ENCODE data around the gene NXPE4. TPM values are rescaled to one million over a fixed set of nuclear protein-coding genes. Genes with fewer than 3 reads are reported as not detected.
"Not testable (repeated sequence)": the region's sequence is repeated elsewhere in the genome, so short reads cannot be mapped to it uniquely, and the experiment has no call there.

Gene NXPE4
- not detected in 2 replicates for total RNA-seq (2011; cell fraction: chromatin; rRNA removed; ENCODE audit: low replicate concordance)
- total RNA-seq (2011; cell fraction: nucleolus; rRNA removed) = not detected in 2 replicates
- total RNA-seq (2011; cell fraction: nucleoplasm; rRNA removed) = not detected in 2 replicates
- total RNA-seq (2014; rRNA removed) = not detected in 2 replicates
- not detected in 2 replicates for total RNA-seq (2014; rRNA removed; fragmentation: Illumina TruSeq; extraction: Trizol)
- total RNA-seq (2015; rRNA removed; fragmentation: Illumina TruSeq; extraction: Trizol) = not detected in 2 replicates
- total RNA-seq (2021) = not detected in 2 replicates
- not detected in 2 replicates for polyA plus RNA-seq (2011; rRNA removed)
- polyA plus RNA-seq (2011; cell fraction: cytosol; rRNA removed) = not detected in 2 replicates
- polyA plus RNA-seq (2011; cell fraction: nucleus; rRNA removed) = not detected in 2 replicates
- polyA plus RNA-seq (2012) = not detected in 2 replicates
- polyA plus RNA-seq (2014; fragmentation: Illumina TruSeq; extraction: Trizol) = not detected in 2 replicates
- polyA plus RNA-seq (2014; fragmentation: Nextera tagmentation; extraction: Ambion mirVana) = not detected
- not detected in 2 replicates for polyA plus RNA-seq (2014; rRNA removed)
- not detected in 2 replicates for polyA minus RNA-seq (2011; rRNA and poly(A)+ RNA removed)
- not detected in 2 replicates for polyA minus RNA-seq (2011; cell fraction: cytosol; rRNA and poly(A)+ RNA removed)
- not detected in 2 replicates for polyA minus RNA-seq (2011; cell fraction: nucleus; rRNA and poly(A)+ RNA removed)
- Bru-seq, nascent RNA = not detected
- BruChase-seq, experiment 1, labeled RNA remaining after a 2-hour chase = not detected
- BruChase-seq, experiment 2, labeled RNA remaining after a 6-hour chase = not detected
- long read RNA-seq, experiment 1 = 0 reads
- long read RNA-seq, experiment 2 = 0 reads
- long read RNA-seq, experiment 3 = 0 reads

- no peaks in the 10 kb centered on the region for H3K9me3 ChIP-seq (replicated peaks; ENCODE audit: control insufficient read depth, insufficient read depth, low read depth, low read length)
- DNase-seq (ENCODE audit: extremely low read depth in 1 of 4, low spot score in 3 of 4) (no peak), ATAC-seq (no peak), FAIRE-seq (no peak)
- in situ Hi-C loops (cut with MboI) = loop anchor here (10.0 kb wide), 1 partner anchor 139 kb away; no protein-coding TSS in a partner anchor
- H2AFZ ChIP-seq (ENCODE audit: low read depth, low read length) = no peak within 1 kb of the TSS
- no peak within 1 kb of the TSS for H3K9ac ChIP-seq (ENCODE audit: insufficient read depth in 1 of 2, low read depth in 2 of 2, low read length in 2 of 2)
- TF ChIP-seq FOXK2 (conservative IDR thresholded peaks at IDR 0.05 in 1 of 2, IDR thresholded peaks at IDR 0.05 in 1 of 2; ENCODE audit: low read depth in 2 of 2) (no peak), DMBX1 (CRISPR knock-in tag; IDR thresholded peaks at IDR 0.05; ENCODE audit: borderline replicate concordance) (no peak), HDAC1 (IDR thresholded peaks at IDR 0.05) (no peak)
- no peak within 1 kb of the TSS for H3K4me3 ChIP-seq
- no peaks in the 10 kb centered on the region for H3K36me3 ChIP-seq (ENCODE audit: control insufficient read depth, insufficient read depth, low read length)
- no peaks in the 10 kb centered on the region for H3K4me1 ChIP-seq (replicated peaks in 1 of 2; ENCODE audit: control insufficient read depth in 2 of 2, insufficient read depth in 2 of 2, low read length in 2 of 2)
- H4K20me1 ChIP-seq (replicated peaks; ENCODE audit: control insufficient read depth, insufficient read depth, low read length) = no peaks in the 10 kb centered on the region
- BruUV-seq (replicated peaks) = no TSS peak
- H3K4me2 ChIP-seq (ENCODE audit: insufficient read depth, low read length) = no peak within 1 kb of the TSS
- intact Hi-C loops (cut with micrococcal nuclease) = no loop called here
- 0% methylated on average over 2 of the region's 2 CpGs for WGBS (ENCODE audit: insufficient coverage, low coverage, missing lambda C conversion rate)
- no peaks in the 10 kb centered on the region for H3K79me2 ChIP-seq (ENCODE audit: control insufficient read depth, insufficient read depth, low read length)
- no peaks in the 10 kb centered on the region; a peak in 1 of 5 replicates for H3K27me3 ChIP-seq (ENCODE audit: control insufficient read depth in 2 of 2, insufficient read depth in 2 of 2, low read length in 2 of 2)
- H3K9me1 ChIP-seq (ENCODE audit: control insufficient read depth, insufficient read depth, low read length) = no peaks in the 10 kb centered on the region
- no peak within 1 kb of the TSS for H3K27ac ChIP-seq (ENCODE audit: extremely low read depth, low read depth, low read length)
- POLR2A ChIA-PET = interaction anchor here (0.6 kb wide), 1 partner anchor 15 kb away, joined by 3 read pairs; no protein-coding TSS in a partner anchor
- CTCF ChIA-PET (ENCODE audit: low intra/inter-chr PET ratio) = no interaction called here
These were observed at the start of gene NXPE4 for GRCh38 chr11:114595571-114595970. Gene NXPE4, minus strand, starts transcription at chr11:114595786. Its CDS starts 1,027 bp downstream, at chr11:114594759.

DNA sequence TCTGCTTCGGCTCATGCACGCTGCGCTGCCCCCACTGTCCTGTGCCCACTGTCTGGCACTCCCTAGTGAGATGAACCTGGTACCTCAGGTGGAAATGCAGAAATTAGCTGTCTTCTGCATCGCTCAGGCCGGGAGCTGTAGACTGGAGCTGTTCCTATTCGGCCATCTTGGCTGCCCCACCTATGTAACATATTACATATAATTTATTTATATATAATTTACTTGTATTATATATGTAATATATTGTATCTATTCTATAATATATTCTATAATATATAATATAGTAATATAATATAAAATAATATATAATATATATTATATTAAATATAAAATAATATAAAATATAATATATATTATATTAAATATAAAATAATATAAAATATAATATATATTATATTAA is 43.9 kb upstream of the NXPE4 start:
- H3K36me3 ChIP-seq (ENCODE audit: control insufficient read depth, insufficient read depth, low read length); H3K9me1 ChIP-seq (ENCODE audit: control insufficient read depth, insufficient read depth, low read length); H3K27ac ChIP-seq (ENCODE audit: extremely low read depth, low read depth, low read length); H4K20me1 ChIP-seq (replicated peaks; ENCODE audit: control insufficient read depth, insufficient read depth, low read length); intact Hi-C loops (cut with micrococcal nuclease); H3K27me3 ChIP-seq (ENCODE audit: control insufficient read depth in 2 of 2, insufficient read depth in 2 of 2, low read length in 2 of 2); H3K4me3 ChIP-seq; BruUV-seq (replicated peaks); ATAC-seq; H3K4me1 ChIP-seq (replicated peaks in 1 of 2; ENCODE audit: control insufficient read depth in 2 of 2, insufficient read depth in 2 of 2, low read length in 2 of 2); H3K4me2 ChIP-seq (ENCODE audit: insufficient read depth, low read length); POLR2A ChIA-PET; H2AFZ ChIP-seq (ENCODE audit: low read depth, low read length); FAIRE-seq; H3K9me3 ChIP-seq (replicated peaks; ENCODE audit: control insufficient read depth, insufficient read depth, low read depth, low read length); in situ Hi-C loops (cut with MboI); CTCF ChIA-PET (ENCODE audit: low intra/inter-chr PET ratio); H3K9ac ChIP-seq (ENCODE audit: insufficient read depth in 1 of 2, low read depth in 2 of 2, low read length in 2 of 2); DNase-seq (ENCODE audit: extremely low read depth in 1 of 4, low spot score in 3 of 4); H3K79me2 ChIP-seq (ENCODE audit: control insufficient read depth, insufficient read depth, low read length): not testable (repeated sequence)
- 0% methylated on average over 6 of the region's 6 CpGs for WGBS (ENCODE audit: insufficient coverage, low coverage, missing lambda C conversion rate)

Data from K562 (cell line).